NCI-H226 (cell line): ENCODE data around the gene MAN1C1.

Source experiments
- DNase-seq: peaks from one replicate; pipeline ENCODE4 v3.0.0-alpha.2; 2015

The MAN1C1 gene

DNA sequence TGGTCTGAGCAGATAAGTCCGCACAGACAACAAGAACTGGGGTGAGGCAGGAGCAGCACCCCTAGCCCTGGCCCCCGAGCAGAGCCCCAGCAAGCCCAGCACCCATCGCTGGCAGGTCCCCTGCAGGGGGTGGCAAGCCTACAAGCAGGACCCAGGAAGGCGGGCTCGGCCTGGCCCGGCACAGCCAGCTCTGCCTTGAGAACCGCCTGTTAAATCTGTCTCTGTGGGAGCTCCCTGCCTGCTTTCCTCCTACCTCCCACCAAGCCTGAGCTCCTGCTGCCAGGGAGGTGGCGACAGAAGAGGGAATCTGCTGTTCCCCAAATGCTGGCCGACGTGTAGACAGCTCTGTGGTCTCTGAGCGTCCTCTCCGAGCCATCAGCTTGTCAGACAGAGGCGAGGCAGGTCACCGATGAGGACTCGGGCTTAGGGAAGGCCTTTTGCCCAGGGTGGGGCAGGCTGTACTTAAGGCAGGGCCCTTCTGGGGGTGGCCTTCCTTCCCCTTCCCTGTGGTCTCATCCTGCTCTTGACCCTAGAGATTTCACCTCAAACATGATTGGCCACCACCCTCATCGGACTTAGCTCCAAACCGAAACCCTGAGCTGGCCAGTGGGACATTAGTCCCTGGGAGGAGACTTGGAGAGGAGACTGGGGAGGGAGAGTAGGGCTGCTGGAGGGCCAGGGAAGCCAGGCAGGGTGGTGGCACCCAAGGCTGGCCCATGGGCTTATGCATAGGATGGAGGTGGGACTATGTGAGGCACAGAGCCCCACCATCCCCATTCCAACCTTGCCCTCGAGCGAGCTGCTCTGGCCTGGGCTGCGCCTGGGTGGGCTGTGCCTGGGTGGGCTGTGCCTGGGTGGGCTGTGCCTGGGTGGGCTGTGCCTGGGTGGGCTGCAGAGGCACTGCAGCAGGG is 191.1 kb downstream of the MAN1C1 start:
- DNase-seq = no peak

DNA sequence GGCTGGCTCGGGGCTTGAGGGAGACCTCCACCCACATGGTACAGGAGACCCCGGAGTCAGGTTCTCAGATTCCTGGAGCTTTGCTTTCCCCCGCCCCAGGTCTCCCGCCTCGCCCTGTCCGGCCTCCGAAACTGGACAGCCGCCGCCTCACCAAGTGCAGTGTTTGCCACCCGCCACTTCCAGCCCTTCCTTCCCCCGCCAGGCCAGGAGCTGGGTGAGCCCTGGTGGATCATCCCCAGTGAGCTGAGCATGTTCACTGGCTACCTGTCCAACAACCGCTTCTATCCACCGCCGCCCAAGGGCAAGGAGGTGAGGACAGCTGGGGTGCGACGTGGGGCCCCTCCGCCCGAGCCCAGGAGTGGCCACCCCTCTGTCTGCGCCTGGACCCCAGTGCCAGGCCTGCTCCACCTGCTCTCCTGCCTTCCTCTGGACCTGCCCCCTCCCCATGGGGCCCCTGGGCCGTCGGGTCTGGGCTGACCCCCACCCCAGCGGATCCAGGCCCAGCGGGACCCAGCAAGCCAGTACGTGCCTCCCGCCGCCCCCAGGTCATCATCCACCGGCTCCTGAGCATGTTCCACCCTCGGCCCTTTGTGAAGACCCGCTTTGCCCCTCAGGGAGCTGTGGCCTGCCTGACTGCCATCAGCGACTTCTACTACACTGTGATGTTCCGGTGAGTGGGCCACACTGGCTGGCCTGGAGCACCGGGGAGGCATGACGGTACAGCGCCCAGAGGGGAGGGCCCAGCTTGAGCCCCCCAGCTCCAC is 192.1 kb downstream of the MAN1C1 start:
- no peak for DNase-seq

- DNase-seq = no peak
These were observed 192.8 kb downstream of the MAN1C1 start for GRCh38 chr1:25809283-25809926.

GRCh38 chr1:25809929-25810328 is 193.3 kb downstream of the MAN1C1 start:
- no peak for DNase-seq

DNA sequence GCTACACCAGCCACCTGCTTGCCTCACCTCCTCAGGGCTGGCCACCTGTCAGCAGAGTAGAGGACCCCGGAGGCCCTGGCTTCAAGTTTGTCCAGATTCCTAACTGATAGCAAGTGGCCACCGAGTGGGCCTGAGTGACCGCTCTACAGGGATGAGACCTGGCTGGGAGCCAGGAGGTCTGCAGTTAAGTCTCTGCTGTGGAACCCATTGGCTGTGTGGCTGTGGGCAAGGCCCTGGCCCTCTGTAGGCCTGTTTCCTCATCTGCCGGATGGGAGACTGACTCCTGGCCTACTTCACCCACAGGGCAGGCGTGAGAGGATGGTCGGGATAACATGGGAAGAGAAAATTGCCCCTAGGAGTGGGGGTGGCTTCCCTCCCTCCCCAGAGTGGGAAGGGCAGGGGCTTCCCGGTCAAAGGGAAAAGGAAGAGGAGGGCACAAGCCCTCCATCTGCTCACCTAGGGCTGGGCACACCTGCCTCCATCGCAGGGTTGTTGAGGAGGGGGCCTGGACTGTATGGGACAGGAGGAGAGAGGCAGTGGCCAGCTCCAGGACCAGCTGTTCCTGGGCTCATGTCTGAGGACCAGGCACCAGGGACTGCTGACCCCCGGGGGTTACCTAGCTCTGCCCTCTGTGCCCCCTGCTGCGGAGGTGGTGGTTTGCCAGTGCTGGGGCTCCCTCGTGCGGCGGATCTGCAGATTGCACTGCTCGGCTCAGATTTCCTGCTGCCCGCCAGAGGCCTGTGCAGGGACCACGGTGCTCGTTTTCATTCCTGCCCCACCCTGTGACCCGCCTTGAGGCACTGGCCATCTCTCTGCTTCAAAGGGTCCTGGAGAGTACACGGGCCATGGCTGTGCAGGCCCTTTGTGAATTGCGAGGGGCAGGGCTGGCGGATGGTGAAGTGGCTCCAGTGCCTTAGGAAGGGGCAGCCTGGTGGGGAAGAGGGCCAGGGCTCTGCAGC is 194.0 kb downstream of the MAN1C1 start:
- no peak for DNase-seq

GRCh38 chr1:25811384-25812082 is 194.9 kb downstream of the MAN1C1 start:
- DNase-seq = no peak

DNA sequence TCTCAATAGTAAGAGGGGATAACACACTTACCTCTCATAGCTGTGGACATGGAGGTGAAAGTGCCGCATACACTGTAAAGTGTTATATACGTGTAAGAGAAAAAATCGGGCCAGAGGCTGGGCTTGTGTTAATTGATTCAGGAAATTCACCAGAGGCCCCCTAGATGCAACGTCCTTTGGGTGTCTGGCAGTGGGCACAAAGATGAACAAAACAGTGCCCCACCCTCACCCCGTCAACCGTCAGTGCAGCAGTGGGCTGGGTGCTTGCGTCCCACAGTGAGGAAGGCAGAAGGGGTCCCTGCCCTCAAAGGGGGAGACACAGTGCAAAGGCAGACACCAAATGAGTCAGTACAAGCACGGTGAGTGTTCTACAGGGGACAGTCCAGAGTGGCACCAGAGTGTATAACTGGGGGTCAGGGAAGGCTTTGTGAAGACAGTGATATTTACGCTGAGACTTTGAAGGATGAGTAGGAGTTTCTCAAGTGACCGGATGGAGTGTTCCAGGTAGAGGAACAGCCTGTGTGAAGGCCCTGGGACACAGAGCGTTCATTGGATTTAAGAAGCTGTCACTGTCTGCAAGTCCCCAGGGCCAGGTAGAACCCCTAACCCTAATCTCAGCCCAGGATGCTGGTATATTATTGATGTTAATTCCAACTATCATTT is 196.6 kb downstream of the MAN1C1 start:
- no peak for DNase-seq

DNA sequence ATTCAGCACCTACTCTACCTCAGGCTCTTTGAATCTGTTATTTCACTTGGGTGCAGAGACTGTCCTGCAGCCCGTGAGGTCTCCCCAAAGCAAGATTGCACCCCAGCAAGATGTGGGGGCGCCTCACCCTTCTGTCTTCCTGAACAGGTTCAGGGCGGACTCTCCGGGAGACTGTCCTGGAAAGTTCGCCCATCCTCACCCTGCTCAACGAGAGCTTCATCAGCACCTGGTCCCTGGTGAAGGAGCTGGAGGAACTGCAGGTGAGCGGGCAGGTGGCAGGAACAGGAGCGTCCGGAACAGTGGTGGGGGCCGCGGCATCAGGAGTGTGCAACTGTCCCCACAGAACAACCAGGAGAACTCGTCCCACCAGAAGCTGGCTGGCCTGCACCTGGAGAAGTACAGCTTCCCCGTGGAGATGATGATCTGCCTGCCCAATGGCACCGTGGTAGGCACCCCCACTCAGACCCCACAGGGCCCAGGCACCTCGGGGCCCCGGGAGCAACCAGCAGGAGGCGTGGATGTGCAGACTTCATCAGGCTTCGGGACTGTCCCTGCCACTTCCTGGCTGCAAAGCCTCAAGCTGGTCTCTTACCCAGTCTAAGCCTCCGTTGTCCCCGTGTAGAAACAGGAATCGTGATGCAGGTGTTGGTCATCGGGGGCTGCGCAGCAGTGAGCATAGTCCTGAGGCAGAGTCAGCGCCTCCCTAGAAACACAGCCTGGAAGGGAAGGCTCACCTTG is 197.3 kb downstream of the MAN1C1 start:
- no peak for DNase-seq

- DNase-seq = no peak
These were observed 198.0 kb downstream of the MAN1C1 start for GRCh38 chr1:25814549-25815087.

- DNase-seq = no peak
These were observed 198.9 kb downstream of the MAN1C1 start for GRCh38 chr1:25815208-25816111.

GRCh38 chr1:25816112-25816718 is 199.6 kb downstream of the MAN1C1 start:
- no peak for DNase-seq

- DNase-seq = no peak
These were observed 201.4 kb downstream of the MAN1C1 start for GRCh38 chr1:25817840-25818501.

GRCh38 chr1:25818569-25818968 is 202.0 kb downstream of the MAN1C1 start:
- no peak for DNase-seq

DNA sequence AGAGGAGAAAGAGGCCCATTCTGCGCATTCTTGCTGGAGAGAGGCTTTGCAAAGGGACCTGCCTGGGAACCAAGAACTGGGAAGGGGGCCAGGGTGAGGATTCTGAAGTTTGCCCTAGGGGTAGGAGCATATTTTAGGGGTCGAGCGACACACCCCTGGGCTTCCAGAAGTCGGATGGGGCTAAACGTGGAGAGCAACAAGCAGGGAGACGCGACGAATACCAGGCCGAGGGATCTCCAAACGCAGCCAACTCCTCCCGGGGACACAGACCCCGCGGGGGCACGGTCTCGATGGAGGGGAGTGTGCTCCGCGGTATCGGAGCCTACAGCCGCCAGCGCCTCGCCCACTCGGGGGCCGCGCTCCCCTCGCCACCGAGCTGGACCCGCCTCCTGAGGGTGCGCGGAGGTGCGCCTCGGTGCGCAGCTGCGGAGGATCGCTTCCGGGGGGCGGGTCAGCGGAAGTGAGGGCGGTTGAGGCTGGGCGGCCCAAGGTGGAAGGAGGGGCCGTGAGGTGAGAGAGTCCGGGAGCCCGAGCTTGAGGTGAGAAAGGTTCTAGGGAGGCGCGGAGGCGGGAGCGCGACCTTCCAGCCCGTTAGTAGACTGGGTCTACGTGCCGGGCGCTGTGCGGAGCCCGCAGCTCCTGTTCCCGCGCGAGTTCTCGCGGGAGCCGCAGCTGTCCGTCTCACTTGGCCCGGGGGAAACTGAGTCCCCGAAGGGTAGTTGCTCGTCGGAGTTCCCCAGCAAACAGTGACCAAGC is 203.1 kb downstream of the MAN1C1 start, which contains the start of gene MTFR1L:
TSS of gene MTFR1L (plus strand) at position 464 of the 756 bp plus-strand sequence. CDS start 3,151 bp downstream, outside the sequence.
- DNase-seq = peak; percentile 82

DNA sequence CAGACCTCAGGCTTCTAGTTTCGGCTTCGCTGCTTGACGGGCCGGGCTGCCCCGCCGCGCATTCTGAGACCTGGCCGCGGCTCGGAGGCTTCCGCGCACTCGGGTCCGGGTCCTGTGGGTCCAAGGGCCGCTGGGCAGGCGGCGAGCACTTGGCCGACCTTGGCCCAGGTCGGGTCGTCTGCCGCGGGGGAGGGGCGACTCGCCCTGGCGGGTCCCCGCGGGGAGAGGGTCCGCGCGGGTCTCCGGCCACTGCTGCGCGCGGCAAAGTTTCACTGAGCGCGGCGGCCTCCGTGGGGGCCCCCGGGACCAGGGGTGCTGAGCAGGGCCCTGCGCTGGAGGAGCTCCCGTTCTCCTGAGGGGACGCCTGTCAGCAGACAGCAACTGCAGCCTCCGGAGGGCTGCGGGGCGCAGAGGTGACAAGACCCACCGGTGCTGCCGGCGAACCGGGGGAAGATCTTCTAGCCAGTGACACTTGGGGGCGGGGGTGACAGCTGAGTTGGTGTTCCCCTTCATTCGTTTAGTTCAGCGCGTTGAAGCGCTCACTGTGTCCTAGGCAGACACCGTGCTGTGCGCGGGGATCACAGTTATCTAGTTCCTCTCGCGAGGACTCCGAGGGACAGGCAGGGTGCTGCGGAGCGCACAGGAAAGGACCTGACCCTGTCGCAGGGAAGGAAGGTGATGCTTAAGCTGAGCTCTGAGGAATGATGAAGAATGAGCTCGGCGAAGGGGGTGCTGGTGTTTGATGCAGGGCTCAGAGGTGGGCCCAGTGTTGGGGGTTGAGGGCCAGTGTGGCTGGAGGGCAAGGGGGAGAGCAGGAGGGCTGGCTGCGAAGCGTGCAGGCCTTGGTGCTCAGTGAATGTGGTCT is 203.9 kb downstream of the MAN1C1 start:
- no peak for DNase-seq

DNA sequence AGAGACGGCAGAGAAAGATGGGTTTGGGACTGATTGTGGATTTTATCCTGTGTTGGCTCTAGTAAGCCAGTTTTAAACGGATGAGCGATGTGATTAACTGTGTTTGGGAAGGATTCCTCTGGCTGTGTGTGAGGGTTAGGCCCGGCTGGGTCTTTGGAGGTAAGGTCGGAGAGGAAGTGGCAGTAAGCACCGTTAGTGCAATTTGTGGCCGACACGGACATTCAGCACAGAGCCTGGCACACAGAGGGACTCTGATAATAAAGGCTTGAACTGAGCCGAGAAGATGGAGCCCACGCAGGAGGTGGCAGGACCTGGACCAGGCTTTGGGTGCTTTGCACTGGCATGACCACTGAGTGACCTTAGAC is 204.5 kb downstream of the MAN1C1 start:
- no peak for DNase-seq
